K562 treated with DMSO at 1 percent for 4 hours (cell line): Measurements from ENCODE around the gene DDX49. TPM values are rescaled to one million over a fixed set of nuclear protein-coding genes. Genes with fewer than 3 reads are reported as not detected.

ENCODE experiments used
- total RNA-seq: library from RNA; unstranded; fragments of 300-600 nt; gene quantifications from 2 replicates; pipeline ENCODE4 v1.2.3, GENCODE V29; 2022; ENCODE audit not compliant: insufficient read depth

DDX49 gene
- 68.2 and 90.6 TPM in 2 replicates for total RNA-seq

GRCh38 chr19:18919086-18919899, at the start of gene DDX49, which contains the start of gene COPE:
Gene DDX49, plus strand, starts transcription at chr19:18919715. Its CDS starts 27 bp downstream, at chr19:18919742.
Gene COPE, minus strand, starts transcription at chr19:18919387. Its CDS starts 39 bp downstream, at chr19:18919348.

GRCh38 chr19:18895824-18896341, 23.6 kb upstream of the DDX49 start, which contains the start of gene CERS1:
Gene CERS1, minus strand, starts transcription at chr19:18896158. Its CDS starts 86 bp downstream, at chr19:18896072.

GRCh38 chr19:18940769-18941627, 21.5 kb downstream of the DDX49 start, which contains the start of gene HOMER3:
Gene HOMER3, minus strand, starts transcription at chr19:18941217. Its CDS starts 2,235 bp downstream, at chr19:18938982.

Other genes starting within 250 kb of the DDX49 start
- gene CRTC1, start 236.0 kb upstream of the DDX49 start, total RNA-seq = 11.7 and 13.6 TPM in 2 replicates
- not detected in 2 replicates for gene COMP, start 128.4 kb upstream of the DDX49 start, total RNA-seq
- 72.8 and 86.1 TPM in 2 replicates for gene UPF1, start 87.8 kb upstream of the DDX49 start, total RNA-seq
- gene CERS1, start 23.6 kb upstream of the DDX49 start, total RNA-seq = 0.74 TPM in 1 of 2 replicates, not detected in the other
- 391 and 452 TPM in 2 replicates for gene COPE, start 328 bp upstream of the DDX49 start, total RNA-seq
- gene HOMER3, start 21.5 kb downstream of the DDX49 start, total RNA-seq = 8.1 and 8.2 TPM in 2 replicates
- 53.2 and 71.3 TPM in 2 replicates for gene SUGP2, start 113.8 kb downstream of the DDX49 start, total RNA-seq
- gene ARMC6, start 113.9 kb downstream of the DDX49 start, total RNA-seq = 33.5 and 46.5 TPM in 2 replicates
- 20.4 and 26.7 TPM in 2 replicates for gene SLC25A42, start 144.3 kb downstream of the DDX49 start, total RNA-seq
- 38.7 and 41.5 TPM in 2 replicates for gene TMEM161A, start 218.8 kb downstream of the DDX49 start, total RNA-seq